ENCODE results near the gene KCNQ1. TPM values are rescaled to one million over a fixed set of nuclear protein-coding genes. Genes with fewer than 3 reads are reported as not detected.

Gene KCNQ1
- polyA plus RNA-seq, 1 donor from 2014 or later: not detected

DNA sequence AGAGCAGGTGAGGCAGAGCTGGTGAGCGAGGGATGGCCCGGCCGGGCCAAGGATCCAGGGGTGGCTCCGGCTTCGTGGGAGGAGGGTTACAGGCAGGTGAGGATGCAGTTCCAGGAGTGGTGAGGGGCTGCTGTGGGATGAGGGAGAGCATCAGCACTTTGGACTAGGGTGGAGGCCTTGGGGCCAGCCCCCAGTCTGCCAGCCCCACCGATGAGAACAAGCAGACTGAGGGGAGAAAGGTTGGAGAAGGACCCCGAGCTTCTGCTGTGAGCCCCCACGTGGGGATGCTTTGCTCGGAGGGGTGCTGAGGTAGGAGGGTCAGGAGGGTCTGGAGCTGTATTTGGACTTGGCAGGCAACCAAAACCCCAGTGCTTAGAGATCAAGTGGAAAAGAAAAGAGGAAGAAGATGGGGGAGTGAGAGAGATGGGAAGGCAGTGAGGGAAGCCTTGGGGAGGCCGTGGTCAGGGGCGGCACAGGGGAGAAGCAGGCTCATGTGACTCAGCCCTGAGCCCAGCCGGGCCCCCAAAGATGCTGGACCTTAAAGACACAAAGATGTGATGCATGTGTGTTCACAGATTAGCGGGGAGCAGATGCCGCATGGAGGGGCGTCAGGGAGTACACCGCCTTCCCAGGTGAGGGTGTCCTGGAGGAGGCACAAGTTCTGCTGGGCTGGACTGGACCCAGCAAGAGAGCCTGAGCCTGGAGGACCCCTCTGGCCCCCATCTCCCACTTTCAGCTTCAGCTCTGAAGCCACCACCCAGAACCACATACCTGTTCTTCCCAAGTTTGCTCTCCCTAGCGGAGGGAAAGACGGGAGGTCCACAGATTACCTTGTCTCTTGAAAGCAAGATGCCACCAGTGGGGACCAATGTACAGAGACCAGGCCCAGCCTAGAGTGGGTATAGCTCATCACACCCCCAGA, 349.5 kb downstream of the KCNQ1 start:
- H2AFZ ChIP-seq (ENCODE audit: low read depth, low read length): no peak overlapping the region
- H3K9me2 ChIP-seq (ENCODE audit: insufficient read depth, low read length): no peaks in the 10 kb centered on the region
- H3K27ac ChIP-seq (ENCODE audit: low read length): no peak overlapping the region
- no peak overlapping the region for H3K9ac ChIP-seq (ENCODE audit: low read length)
- no peaks in the 10 kb centered on the region for H3K36me3 ChIP-seq (ENCODE audit: insufficient read depth, low read length)
- no peaks in the 10 kb centered on the region for H4K20me1 ChIP-seq (ENCODE audit: insufficient read depth)
- H3K4me2 ChIP-seq (ENCODE audit: low read length): no peak overlapping the region
- H3K79me2 ChIP-seq (replicated peaks; ENCODE audit: insufficient read depth, low read length): no peaks in the 10 kb centered on the region
- no peaks in the 10 kb centered on the region for H3K27me3 ChIP-seq (ENCODE audit: insufficient read depth, low read depth, low read length)
- H3F3A ChIP-seq (ENCODE audit: insufficient read depth, low read length, poor library complexity, severe bottlenecking): no peaks in the 10 kb centered on the region
- TF ChIP-seq EP300 (conservative IDR thresholded peaks at IDR 0.05; ENCODE audit: poor library complexity, severe bottlenecking) (no peak), CTCF (IDR thresholded peaks at IDR 0.05; ENCODE audit: poor library complexity, severe bottlenecking) (no peak), EZH2 (IDR thresholded peaks at IDR 0.05; ENCODE audit: borderline replicate concordance, insufficient read depth, low read length, poor library complexity, severe bottlenecking) (no peak), SMC3 (conservative IDR thresholded peaks at IDR 0.05; ENCODE audit: poor library complexity) (no peak), POLR2AphosphoS5 (IDR thresholded peaks at IDR 0.05) (no peak), TAF1 (IDR thresholded peaks at IDR 0.05; ENCODE audit: low read depth) (no peak), RAD21 (conservative IDR thresholded peaks at IDR 0.05) (no peak), MXI1 (conservative IDR thresholded peaks at IDR 0.05; ENCODE audit: poor library complexity, severe bottlenecking) (no peak)
- TF ChIP-seq, protein P1, sequence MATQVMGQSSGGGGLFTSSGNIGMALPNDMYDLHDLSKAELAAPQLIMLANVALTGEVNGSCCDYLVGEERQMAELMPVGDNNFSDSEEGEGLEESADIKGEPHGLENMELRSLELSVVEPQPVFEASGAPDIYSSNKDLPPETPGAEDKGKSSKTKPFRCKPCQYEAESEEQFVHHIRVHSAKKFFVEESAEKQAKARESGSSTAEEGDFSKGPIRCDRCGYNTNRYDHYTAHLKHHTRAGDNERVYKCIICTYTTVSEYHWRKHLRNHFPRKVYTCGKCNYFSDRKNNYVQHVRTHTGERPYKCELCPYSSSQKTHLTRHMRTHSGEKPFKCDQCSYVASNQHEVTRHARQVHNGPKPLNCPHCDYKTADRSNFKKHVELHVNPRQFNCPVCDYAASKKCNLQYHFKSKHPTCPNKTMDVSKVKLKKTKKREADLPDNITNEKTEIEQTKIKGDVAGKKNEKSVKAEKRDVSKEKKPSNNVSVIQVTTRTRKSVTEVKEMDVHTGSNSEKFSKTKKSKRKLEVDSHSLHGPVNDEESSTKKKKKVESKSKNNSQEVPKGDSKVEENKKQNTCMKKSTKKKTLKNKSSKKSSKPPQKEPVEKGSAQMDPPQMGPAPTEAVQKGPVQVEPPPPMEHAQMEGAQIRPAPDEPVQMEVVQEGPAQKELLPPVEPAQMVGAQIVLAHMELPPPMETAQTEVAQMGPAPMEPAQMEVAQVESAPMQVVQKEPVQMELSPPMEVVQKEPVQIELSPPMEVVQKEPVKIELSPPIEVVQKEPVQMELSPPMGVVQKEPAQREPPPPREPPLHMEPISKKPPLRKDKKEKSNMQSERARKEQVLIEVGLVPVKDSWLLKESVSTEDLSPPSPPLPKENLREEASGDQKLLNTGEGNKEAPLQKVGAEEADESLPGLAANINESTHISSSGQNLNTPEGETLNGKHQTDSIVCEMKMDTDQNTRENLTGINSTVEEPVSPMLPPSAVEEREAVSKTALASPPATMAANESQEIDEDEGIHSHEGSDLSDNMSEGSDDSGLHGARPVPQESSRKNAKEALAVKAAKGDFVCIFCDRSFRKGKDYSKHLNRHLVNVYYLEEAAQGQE (IDR thresholded peaks at IDR 0.05; ENCODE audit: borderline replicate concordance): no peak
- H3K9me3 ChIP-seq (ENCODE audit: low read length): peaks cover 4% of the 10 kb centered on the region
- no peak overlapping the region for H3K4me3 ChIP-seq (ENCODE audit: low read length)

DNA sequence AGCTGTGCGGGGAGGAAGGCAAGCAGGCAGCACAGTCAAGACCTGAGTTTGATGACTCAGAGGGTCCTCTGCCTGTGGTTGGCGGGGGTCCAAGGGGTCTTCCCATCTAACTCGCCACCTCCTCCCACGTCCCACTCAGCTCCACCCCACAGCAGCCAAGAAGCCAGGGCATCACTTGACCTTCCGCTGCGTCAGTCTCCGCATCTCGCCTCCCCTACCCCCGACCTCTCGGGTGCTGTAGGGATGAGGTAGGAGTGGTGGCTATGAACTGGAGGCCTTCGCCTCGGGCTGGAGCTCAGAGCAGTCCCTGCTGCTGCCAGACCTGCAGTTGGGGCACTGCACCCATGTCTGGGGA, 350.1 kb downstream of the KCNQ1 start:
- Histone ChIP-seq H3K79me2 (replicated peaks; ENCODE audit: insufficient read depth, low read length) (no peaks in the 10 kb centered on the region), H3K4me3 (ENCODE audit: low read length) (no peak overlapping the region), H3K4me2 (ENCODE audit: low read length) (no peak overlapping the region), H3K27me3 (ENCODE audit: insufficient read depth, low read depth, low read length) (no peaks in the 10 kb centered on the region), H3K36me3 (ENCODE audit: insufficient read depth, low read length) (no peaks in the 10 kb centered on the region), H3K9me3 (ENCODE audit: low read length) (peaks cover 4% of the 10 kb centered on the region), H2AFZ (ENCODE audit: low read depth, low read length) (no peak overlapping the region), H3K9ac (ENCODE audit: low read length) (no peak overlapping the region), H3K9me2 (ENCODE audit: insufficient read depth, low read length) (no peaks in the 10 kb centered on the region), H3F3A (ENCODE audit: insufficient read depth, low read length, poor library complexity, severe bottlenecking) (no peaks in the 10 kb centered on the region), H3K27ac (ENCODE audit: low read length) (no peak overlapping the region), H4K20me1 (ENCODE audit: insufficient read depth) (no peaks in the 10 kb centered on the region)
- TF ChIP-seq EZH2 (IDR thresholded peaks at IDR 0.05; ENCODE audit: borderline replicate concordance, insufficient read depth, low read length, poor library complexity, severe bottlenecking): no peak
- TF ChIP-seq RAD21 (conservative IDR thresholded peaks at IDR 0.05): no peak
- no peak for TF ChIP-seq EP300 (conservative IDR thresholded peaks at IDR 0.05; ENCODE audit: poor library complexity, severe bottlenecking)

All from neural cell (in vitro differentiated cells).